ENCODE measurements around the gene TNFRSF4. TPM values are rescaled to one million over a fixed set of nuclear protein-coding genes. Genes with fewer than 3 reads are reported as not detected.

TNFRSF4 gene
- total RNA-seq, 2 experiments from 2014 or later = 340 to 418 TPM

DNA sequence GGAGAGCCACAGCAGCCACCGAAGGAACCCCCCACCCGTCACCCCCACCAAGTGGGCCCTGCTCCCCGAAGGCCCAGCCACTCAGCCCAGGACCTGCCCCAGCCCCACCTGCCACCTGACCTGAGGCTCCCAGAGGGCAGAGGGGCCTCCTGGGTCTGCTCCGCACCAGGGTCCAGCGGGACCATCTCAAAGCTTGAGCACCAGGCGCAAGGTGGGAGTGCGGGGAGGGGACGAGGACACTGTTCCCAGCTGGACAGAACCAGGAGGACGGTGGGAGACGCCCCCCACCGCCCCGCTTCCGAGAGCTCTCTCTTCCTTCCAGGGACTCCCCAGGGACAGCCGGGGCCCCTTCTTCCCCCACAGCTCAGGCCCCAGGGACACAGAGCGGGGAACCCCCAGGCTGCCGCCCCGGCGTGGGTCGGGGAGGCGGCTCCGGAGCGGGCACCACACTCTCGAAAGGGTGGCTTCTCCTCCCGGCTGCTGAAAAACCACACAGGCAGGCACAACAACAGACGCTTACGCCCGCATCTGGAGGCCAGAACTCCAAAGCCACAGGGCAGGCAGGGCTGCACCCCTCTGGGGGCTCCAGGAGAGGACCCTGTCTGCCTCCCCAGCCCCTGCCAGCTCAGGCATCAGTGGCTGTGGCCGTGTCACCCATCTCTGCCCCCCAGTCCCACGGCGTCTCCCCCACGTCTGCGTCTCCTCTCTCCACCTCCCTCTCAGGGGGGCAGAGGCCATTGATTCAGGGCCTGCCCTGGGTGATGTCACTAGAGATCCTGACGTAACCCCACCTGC is 42.2 kb downstream of the TNFRSF4 start:
- H3K4me1 Mint-ChIP-seq = peaks cover 22% of the 10 kb centered on the region
- peaks cover 4% of the 10 kb centered on the region for H3K27me3 Mint-ChIP-seq
- ATAC-seq (peak; percentile 64), DNase-seq (peak; percentile 55)
- POLR2A ChIA-PET = interaction anchor here (0.5 to 0.6 kb wide), 2 partner anchors 16 to 51 kb away, joined by 5 to 6 read pairs; no protein-coding TSS in a partner anchor
- no peaks in the 10 kb centered on the region for H3K9me3 Mint-ChIP-seq (ENCODE audit: low read depth)
- H3K4me3 Mint-ChIP-seq = no peak overlapping the region
- H3K27ac Mint-ChIP-seq = no peak overlapping the region
- intact Hi-C loops (cut with DNase I, micrococcal nuclease) = no loop called here
- CTCF ChIA-PET = interaction anchor here (0.6 to 0.9 kb wide), 2 partner anchors 19 to 29 kb away, joined by 3 read pairs; no protein-coding TSS in a partner anchor
- H3K36me3 Mint-ChIP-seq (ENCODE audit: low read depth) = no peaks in the 10 kb centered on the region

DNA sequence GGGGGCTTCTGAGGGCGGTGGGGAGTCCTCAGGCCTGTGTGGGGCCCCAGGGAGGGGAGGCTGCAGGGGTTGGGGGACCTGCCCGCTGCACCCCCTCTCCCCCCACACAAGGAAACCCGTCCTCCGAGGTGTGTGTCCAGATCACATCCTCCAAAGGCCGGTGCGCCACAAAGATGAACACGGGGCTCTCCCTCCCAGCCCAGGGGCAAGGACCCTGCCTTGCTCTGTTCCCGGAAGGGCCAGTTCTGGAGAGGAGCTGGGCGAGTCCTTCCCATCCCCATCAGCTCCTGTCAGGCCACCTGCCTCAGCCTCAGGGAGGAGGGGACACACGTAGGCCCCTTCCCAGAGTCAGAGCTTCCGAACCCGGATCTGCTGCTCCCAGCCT is 42.8 kb downstream of the TNFRSF4 start:
- Mint-ChIP-seq H3K27me3 (peaks cover 4% of the 10 kb centered on the region), H3K27ac (no peak overlapping the region), H3K9me3 (ENCODE audit: low read depth) (no peaks in the 10 kb centered on the region), H3K4me1 (peaks cover 22% of the 10 kb centered on the region), H3K36me3 (ENCODE audit: low read depth) (no peaks in the 10 kb centered on the region), H3K4me3 (no peak overlapping the region)
- ATAC-seq = no peak
- POLR2A ChIA-PET = interaction anchor here (0.5 kb wide), 1 partner anchor 16 kb away, joined by 5 read pairs; no protein-coding TSS in a partner anchor
- intact Hi-C loops (cut with DNase I, micrococcal nuclease) = no loop called here
- DNase-seq = no peak
- CTCF ChIA-PET = interaction anchor here (0.9 kb wide), 1 partner anchor 29 kb away, joined by 3 read pairs; no protein-coding TSS in a partner anchor

DNA sequence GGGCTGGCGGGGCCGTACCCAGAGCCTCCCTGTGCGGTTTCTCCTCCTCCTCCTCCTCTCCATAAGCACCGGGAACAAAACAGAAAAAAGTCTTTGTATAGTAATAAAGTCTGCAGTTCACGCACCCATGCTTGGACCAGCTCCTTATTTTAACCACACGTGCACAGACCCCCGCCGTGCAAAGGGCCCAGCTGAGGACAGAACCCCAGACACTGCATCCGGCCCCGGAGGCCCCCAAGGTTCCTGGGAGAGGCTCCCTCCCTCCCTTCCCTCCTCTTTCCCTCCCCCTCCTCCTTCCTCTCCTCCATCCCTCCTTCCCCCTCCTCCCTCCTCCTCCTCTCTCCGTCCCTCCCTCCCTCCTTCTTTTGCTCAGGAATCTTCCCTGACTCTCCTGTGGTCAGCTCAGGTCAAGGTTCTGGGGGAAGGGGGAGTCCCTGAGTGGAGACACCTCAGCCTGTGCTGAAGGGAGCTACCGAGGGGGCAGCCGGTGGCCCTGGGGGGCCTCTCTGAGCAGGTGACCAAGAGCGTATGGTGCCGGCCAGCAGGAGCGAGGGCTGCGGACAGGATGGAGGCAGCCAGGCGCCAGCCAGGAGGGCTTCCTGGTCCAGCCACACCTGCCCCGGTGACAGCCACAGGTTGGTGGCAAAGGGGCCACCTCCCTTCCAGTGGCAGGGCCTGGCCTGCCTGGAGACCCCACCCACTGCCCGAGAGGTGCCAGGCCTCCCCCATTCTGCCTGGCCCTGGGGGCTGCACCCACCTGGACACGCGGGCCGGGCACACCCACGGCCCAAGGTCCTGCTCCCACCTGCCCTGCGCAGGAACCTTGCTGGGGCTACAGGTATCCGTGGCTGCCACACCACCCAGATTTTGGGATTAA is 43.5 kb downstream of the TNFRSF4 start:
- intact Hi-C loops (cut with DNase I, micrococcal nuclease) = no loop called here
- Mint-ChIP-seq H3K4me3 (no peak overlapping the region), H3K27me3 (peaks cover 6% of the 10 kb centered on the region), H3K4me1 (peaks cover 22% of the 10 kb centered on the region), H3K36me3 (ENCODE audit: low read depth) (no peaks in the 10 kb centered on the region), H3K27ac (no peak overlapping the region), H3K9me3 (ENCODE audit: low read depth) (no peaks in the 10 kb centered on the region)
- CTCF ChIA-PET = no interaction called here
- no peak for DNase-seq
- ATAC-seq = no peak
- POLR2A ChIA-PET = no interaction called here

DNA sequence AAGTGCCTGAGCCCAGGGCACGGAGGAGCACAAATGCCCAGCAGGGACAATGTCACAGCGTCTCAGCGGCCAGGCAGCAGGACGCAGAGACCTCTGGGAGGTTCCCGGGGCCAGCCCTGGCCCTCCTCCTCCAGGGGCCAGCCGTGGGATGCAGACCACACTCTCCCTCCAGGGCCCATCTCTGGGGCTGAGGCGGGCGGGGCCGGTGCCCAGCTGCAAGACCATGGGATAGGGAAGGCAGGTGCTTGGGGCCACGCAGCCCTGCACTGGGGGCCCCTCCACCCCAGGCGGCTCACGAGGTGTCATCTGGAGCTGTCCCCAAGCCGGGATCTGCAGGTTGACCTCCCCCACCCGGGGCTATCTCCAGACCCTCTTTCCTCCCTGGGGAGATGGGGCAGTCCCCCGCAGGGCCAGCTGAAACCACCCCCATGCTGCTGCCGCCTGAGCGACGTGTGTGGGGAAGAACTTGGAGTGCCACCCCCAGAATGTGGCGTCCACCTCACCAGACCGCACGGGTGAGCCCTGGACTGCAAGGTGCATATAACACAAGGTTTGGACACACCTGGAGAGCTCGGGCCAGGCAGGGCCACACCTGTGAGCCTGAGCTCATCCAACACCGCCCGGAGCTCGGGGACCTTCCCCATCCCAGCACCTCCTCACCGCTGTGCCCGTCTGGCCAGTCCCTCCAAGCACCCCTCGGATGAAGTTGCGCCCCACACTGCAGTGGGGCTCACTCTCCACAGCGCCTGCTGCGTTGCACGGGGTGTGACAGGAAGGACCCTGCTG is 44.3 kb downstream of the TNFRSF4 start:
- no peaks in the 10 kb centered on the region for H3K36me3 Mint-ChIP-seq (ENCODE audit: low read depth)
- ATAC-seq (no peak), DNase-seq (no peak)
- no peak overlapping the region for H3K4me3 Mint-ChIP-seq
- peaks cover 21% of the 10 kb centered on the region for H3K4me1 Mint-ChIP-seq
- H3K9me3 Mint-ChIP-seq (ENCODE audit: low read depth) = no peaks in the 10 kb centered on the region
- POLR2A ChIA-PET = no interaction called here
- H3K27ac Mint-ChIP-seq = no peak overlapping the region
- intact Hi-C loops (cut with DNase I, micrococcal nuclease) = no loop called here
- H3K27me3 Mint-ChIP-seq = peaks cover 6% of the 10 kb centered on the region
- CTCF ChIA-PET = interaction anchor here (0.6 kb wide), 1 partner anchor 52 kb away, joined by 3 read pairs; no protein-coding TSS in a partner anchor

DNA sequence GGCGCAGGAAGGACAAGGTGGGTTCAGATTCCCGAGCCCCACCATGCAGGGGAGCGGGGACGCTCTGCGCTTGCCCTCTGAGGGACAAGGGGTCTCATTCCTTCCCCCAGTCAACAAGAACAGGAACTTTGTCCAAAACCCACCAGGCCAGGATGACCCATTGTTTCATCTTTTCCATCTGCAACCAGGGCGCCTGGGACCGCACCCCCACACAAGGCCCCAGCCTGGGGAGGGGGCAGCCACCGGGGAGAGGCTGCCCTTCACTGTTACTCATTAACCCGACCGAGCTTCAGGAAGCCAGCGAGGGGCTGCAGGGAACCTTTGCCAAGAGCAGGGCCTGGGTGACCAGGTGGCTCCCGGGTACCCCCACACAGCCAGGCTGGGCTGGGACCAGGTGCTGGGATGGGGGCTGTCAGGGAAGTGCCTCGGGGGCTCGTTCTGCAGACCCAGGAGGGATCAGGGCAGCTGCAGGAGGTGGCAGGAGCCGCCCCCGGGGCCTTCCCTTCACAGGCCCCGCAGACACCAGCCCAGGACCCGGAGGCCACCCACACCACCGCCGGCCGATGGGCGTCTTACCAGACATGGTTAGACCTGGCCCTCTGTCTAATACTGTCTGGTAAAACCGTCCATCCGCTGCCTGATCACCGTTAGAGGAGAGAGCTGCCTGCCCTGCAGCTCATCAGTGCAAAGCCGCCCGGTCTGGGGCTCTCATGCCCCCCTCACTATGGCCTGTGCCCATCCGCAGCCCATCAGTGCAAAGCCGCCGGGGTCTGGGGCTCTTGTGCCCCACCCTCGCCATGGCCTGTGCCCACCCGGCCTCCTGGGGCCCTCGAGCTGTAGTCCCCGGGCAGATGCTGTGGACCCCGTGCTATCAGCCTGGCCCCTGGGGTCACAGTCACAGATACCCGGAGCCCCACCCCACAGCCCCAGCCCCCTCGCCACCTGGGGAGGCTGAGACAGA is 45.2 kb downstream of the TNFRSF4 start:
- Mint-ChIP-seq H3K27me3 (peaks cover 6% of the 10 kb centered on the region), H3K36me3 (ENCODE audit: low read depth) (no peaks in the 10 kb centered on the region), H3K27ac (no peak overlapping the region), H3K4me1 (peaks cover 15% of the 10 kb centered on the region), H3K4me3 (no peak overlapping the region), H3K9me3 (ENCODE audit: low read depth) (no peaks in the 10 kb centered on the region)
- ChIA-PET POLR2A (no interaction called here), CTCF (interaction anchor here (0.6 kb wide), 1 partner anchor 53 kb away, joined by 3 read pairs; no protein-coding TSS in a partner anchor)
- ATAC-seq (no peak), DNase-seq (no peak)
- intact Hi-C loops (cut with DNase I, micrococcal nuclease) = no loop called here

DNA sequence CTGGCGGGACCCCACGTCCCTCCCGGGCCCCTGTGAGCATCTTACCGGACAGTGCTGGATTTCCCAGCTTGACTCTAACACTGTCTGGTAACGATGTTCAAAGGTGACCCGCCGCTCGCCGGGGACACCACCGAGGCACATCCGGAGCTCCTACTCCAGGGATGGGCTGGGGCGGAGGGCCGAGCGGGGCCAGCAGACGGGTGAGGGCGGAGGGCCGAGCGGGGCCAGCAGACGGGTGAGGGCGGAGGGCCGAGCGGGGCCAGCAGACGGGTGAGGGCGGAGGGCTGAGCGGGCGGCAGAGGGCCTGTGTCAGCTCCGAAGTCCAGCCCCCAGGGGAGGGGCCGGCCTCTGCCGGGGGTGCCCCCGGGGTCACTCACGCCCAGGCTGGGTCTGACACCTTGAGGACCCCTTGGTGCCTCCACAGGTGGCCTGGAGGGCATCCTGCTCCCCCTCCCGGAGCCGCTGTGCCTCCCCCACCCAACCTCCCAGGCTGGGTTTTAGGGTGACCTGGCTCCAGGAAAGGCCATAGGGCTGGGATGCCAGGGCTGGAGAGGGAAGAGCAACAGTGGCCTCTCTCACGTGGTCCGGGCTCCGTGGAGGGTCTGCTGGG is 46.0 kb downstream of the TNFRSF4 start:
- Mint-ChIP-seq H3K27ac (no peak overlapping the region), H3K4me3 (no peak overlapping the region), H3K27me3 (peaks cover 6% of the 10 kb centered on the region), H3K36me3 (ENCODE audit: low read depth) (no peaks in the 10 kb centered on the region), H3K4me1 (peaks cover 12% of the 10 kb centered on the region), H3K9me3 (ENCODE audit: low read depth) (no peaks in the 10 kb centered on the region)
- DNase-seq (no peak), ATAC-seq (no peak)
- ChIA-PET CTCF (interaction anchor here (1.1 kb wide), 1 partner anchor 45 kb away, joined by 3 read pairs; no protein-coding TSS in a partner anchor), POLR2A (no interaction called here)
- intact Hi-C loops (cut with DNase I, micrococcal nuclease) = no loop called here

DNA sequence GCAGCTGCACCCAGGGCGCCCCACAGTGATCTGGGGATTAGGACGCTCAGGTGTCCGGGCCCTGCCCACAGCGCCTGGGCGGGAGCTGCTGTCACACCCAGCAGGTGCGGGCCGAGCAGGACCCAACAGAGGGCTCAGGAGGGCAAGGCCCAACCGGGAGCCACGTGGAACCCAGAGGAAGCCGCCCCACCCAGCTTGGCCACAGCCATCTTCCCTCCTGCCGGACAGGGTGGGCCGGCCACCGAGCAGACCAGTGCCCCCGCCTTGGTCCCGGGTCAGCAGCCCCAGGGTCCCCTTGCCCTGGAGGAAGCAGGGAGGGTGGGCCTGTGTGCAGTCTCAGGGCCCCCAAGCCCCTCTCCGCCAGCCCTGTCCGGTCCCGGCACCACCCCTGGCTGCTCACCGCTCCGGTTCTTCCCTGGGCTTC is 46.5 kb downstream of the TNFRSF4 start:
- Mint-ChIP-seq H3K36me3 (ENCODE audit: low read depth) (no peaks in the 10 kb centered on the region), H3K27me3 (peaks cover 6% of the 10 kb centered on the region), H3K9me3 (ENCODE audit: low read depth) (no peaks in the 10 kb centered on the region), H3K27ac (no peak overlapping the region), H3K4me1 (peaks cover 9% of the 10 kb centered on the region), H3K4me3 (no peak overlapping the region)
- POLR2A ChIA-PET = no interaction called here
- ATAC-seq (no peak), DNase-seq (no peak)
- intact Hi-C loops (cut with DNase I, micrococcal nuclease) = no loop called here
- CTCF ChIA-PET = interaction anchor here (1.1 kb wide), 1 partner anchor 45 kb away, joined by 3 read pairs; no protein-coding TSS in a partner anchor

DNA sequence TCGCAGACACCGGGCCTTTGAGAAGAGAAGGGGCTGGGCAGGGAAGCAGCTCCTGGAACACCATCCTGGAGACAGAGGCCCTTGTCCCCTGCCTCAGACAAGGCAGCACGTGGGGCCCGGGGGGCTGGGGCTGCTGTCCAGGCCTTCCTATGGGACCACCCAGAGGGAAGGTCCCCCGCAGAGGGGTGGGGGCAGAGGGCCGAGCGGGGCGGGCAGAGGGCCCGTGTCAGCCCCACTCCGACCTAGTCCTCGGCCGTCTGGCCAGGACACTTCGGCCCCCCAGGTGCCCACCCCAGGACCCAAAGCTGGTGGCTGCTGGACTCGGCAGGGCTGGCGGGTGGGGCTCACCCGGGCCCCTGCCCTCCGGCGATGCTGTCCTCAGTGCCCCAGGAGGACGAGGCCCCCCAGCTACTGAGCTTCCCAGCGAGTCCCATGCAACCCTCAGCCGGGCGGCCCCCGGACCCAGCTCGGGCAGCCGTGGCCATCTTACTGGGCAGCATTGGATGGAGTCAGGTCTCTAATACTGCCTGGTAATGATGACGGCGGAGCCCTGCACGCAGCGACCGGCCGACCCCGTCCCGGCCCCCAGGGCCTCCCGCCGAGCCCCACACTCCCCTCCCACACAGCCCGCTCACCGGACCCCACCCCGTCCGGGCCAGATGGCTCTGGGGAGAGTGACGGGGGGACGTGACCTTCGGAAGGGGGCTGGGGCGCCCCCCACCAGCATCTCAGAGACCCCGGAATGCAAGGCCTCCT is 47.1 kb downstream of the TNFRSF4 start:
- Mint-ChIP-seq H3K4me1 (peaks cover 3% of the 10 kb centered on the region), H3K9me3 (ENCODE audit: low read depth) (no peaks in the 10 kb centered on the region), H3K36me3 (ENCODE audit: low read depth) (no peaks in the 10 kb centered on the region), H3K4me3 (no peak overlapping the region), H3K27ac (no peak overlapping the region), H3K27me3 (peaks cover 6% of the 10 kb centered on the region)
- CTCF ChIA-PET = interaction anchor here (1.1 kb wide), 1 partner anchor 44 kb away, joined by 3 read pairs; no protein-coding TSS in a partner anchor
- POLR2A ChIA-PET = no interaction called here
- ATAC-seq (no peak), DNase-seq (no peak)
- intact Hi-C loops (cut with DNase I, micrococcal nuclease) = no loop called here

DNA sequence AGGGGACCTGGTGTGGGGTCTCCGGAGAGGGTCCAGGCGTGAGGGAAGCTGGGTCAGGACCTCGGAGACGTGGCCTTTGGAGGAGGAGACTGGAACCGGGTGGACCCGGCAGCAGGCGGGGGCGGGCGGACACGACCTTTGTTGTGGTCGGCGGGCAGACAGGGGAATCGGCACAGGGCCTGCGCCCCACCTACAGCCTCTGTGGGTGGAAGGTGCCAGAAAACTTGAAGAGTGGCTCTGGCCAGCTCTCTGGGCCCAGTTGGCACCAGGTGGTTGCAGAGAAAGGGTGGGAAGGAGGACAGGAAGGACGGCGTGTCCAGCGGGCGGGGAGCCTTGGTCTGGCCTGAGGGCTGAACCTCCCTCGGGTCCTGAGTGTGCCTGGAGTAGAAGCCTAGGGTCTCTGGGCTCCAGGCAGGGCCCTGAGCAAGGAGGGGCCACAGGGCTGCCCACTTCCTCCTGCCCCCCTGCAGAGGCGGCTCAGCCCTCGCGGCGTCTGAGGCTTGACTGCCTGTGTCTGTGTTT is 48.0 kb downstream of the TNFRSF4 start:
- no peak overlapping the region for H3K4me3 Mint-ChIP-seq
- peaks cover 3% of the 10 kb centered on the region for H3K4me1 Mint-ChIP-seq
- intact Hi-C loops (cut with DNase I, micrococcal nuclease) = no loop called here
- no peaks in the 10 kb centered on the region for H3K9me3 Mint-ChIP-seq (ENCODE audit: low read depth)
- POLR2A ChIA-PET = no interaction called here
- no peak overlapping the region for H3K27ac Mint-ChIP-seq
- ATAC-seq = no peak
- CTCF ChIA-PET = interaction anchor here (1.0 kb wide), 1 partner anchor 15 kb away, joined by 3 read pairs; no protein-coding TSS in a partner anchor
- no peaks in the 10 kb centered on the region for H3K36me3 Mint-ChIP-seq (ENCODE audit: low read depth)
- DNase-seq = no peak
- H3K27me3 Mint-ChIP-seq = peaks cover 6% of the 10 kb centered on the region

All from activated CD4-positive, alpha-beta T cell treated with anti-CD3 and anti-CD28 coated beads for 36 hours (primary cell).